Tibial nerve (tissue), 4 donors: ENCODE results near the gene NPHP3. TPM values are rescaled to one million over a fixed set of nuclear protein-coding genes. Genes with fewer than 3 reads are reported as not detected.

Experiments used
- DNase-seq, 2 donors: peaks; one replicate each; pipeline ENCODE4 v3.0.0-alpha.2; 2019; ENCODE audit warnings: low spot score in 2 of 2
- H3K27ac ChIP-seq, 4 donors: fragments of 200-600 bp; sonication (generic) in 3 of 4; one replicate each; pipeline ENCODE4 v1.5.1; 2017 to 2019; ENCODE audit warnings: mild to moderate bottlenecking in 1 of 4
- H3K27me3 ChIP-seq, 2 donors: fragments of 200-600 bp; sonication (generic) in 1 of 2; one replicate each; pipeline versions ENCODE4 v1.5.1 to v1.6.0; 2017 to 2019
- H3K36me3 ChIP-seq, 3 donors: fragments of 200-600 bp; sonication (generic); one replicate each; pipeline ENCODE4 v1.5.1; 2018 to 2019
- H3K4me1 ChIP-seq, 4 donors: fragments of 200-600 bp; sonication (generic) in 3 of 4; one replicate each; pipeline ENCODE4 v1.5.1; 2017 to 2019
- H3K4me3 ChIP-seq, 4 donors: fragments of 200-600 bp; sonication (generic) in 3 of 4; one replicate each; pipeline ENCODE4 v1.5.1; 2017 to 2019; ENCODE audit warnings: mild to moderate bottlenecking in 1 of 4, moderate library complexity in 1 of 4
- H3K9me3 ChIP-seq, 4 donors: fragments of 200-600 bp; sonication (generic) in 3 of 4; one replicate each; pipeline ENCODE4 v1.5.1; 2017 to 2019
- CTCF ChIP-seq, 5 experiments: fragments of 200-600 bp in 3 of 5; fragments of 450-650 bp in 2 of 5; sonication (generic) in 3 of 5; IDR thresholded peaks; one replicate each; pipeline ENCODE4 v1.5.1; 2016 to 2019; ENCODE audit warnings: antibody characterized with exemption in 5 of 5, mild to moderate bottlenecking in 3 of 5, moderate library complexity in 2 of 5
- EP300 ChIP-seq, 2 donors: sonication (generic); formaldehyde crosslinking; IDR thresholded peaks; one replicate each; pipeline ENCODE4 v1.6.1; 2017; ENCODE audit warnings: antibody characterized with exemption in 2 of 2, mild to moderate bottlenecking in 1 of 2
- POLR2A ChIP-seq, 2 donors: fragments of 450-650 bp; IDR thresholded peaks; one replicate each; pipeline ENCODE4 v1.6.1; 2017; ENCODE audit warnings: antibody characterized with exemption in 2 of 2, mild to moderate bottlenecking in 2 of 2, moderate library complexity in 2 of 2
- WGBS, 2 donors: methylation state at CpG; one replicate each; pipeline ENCODE4 v1.1.5; 2018; 5-methylcytosine and 5-hydroxymethylcytosine counted together
- total RNA-seq, 4 donors: library from RNA; depleted of rRNA; stranded (reverse); fragments of >200 nt; gene quantifications; one replicate each; pipeline ENCODE4 v1.1.0, GENCODE V29; 2016

NPHP3 gene
- total RNA-seq, 4 donors from 2014 or later = 52.2 to 92.9 (median 69.4) TPM

- no peak for TF ChIP-seq CTCF (IDR thresholded peaks at IDR 0.05)
- no peak for TF ChIP-seq EP300 (IDR thresholded peaks at IDR 0.05)
- no peak for TF ChIP-seq POLR2A (IDR thresholded peaks at IDR 0.05)
These were observed 60.0 kb downstream of the NPHP3 start for GRCh38 chr3:132662212-132662611.

GRCh38 chr3:132661101-132661500, 61.1 kb downstream of the NPHP3 start:
- no peak for TF ChIP-seq POLR2A (IDR thresholded peaks at IDR 0.05)
- no peak for TF ChIP-seq CTCF (IDR thresholded peaks at IDR 0.05)
- no peak for TF ChIP-seq EP300 (IDR thresholded peaks at IDR 0.05)
- Histone ChIP-seq H3K36me3 (peaks cover 0 to under 1% (median 0%) of the 10 kb centered on the region in 3 donors), H3K9me3 (no peaks in the 10 kb centered on the region), H3K27ac (peak overlapping the region in 3 of 4 donors; percentile 87 to 96 (median 96)), H3K27me3 (no peaks in the 10 kb centered on the region), H3K4me3 (peak overlapping the region; percentile 66 to 92 (median 80)), H3K4me1 (peaks cover 0 to 49% (median 16%) of the 10 kb centered on the region in 4 donors)
- WGBS, 2 donors = 15 to 19% methylated on average over 8 of the region's 8 CpGs
- no peak for DNase-seq

More at GRCh38 chr3:132662212-132662611, 60.0 kb downstream of the NPHP3 start:
- no peak overlapping the region for H3K4me3 ChIP-seq
- no peaks in the 10 kb centered on the region for H3K9me3 ChIP-seq
- peaks cover 0 to 49% (median 16%) of the 10 kb centered on the region in 4 donors for H3K4me1 ChIP-seq
- peaks cover 0 to 11% (median 0%) of the 10 kb centered on the region in 3 donors for H3K36me3 ChIP-seq
- H3K27ac ChIP-seq = no peak overlapping the region
- DNase-seq = no peak
- H3K27me3 ChIP-seq = no peaks in the 10 kb centered on the region

- 0 to 4% methylated on average over 5 of the region's 5 CpGs for WGBS, 2 donors
- Histone ChIP-seq H3K36me3 (no peaks in the 10 kb centered on the region), H3K4me1 (peaks cover 0 to 49% (median 16%) of the 10 kb centered on the region in 4 donors), H3K27ac (peak overlapping the region; percentile 81 to 96 (median 92)), H3K9me3 (no peaks in the 10 kb centered on the region), H3K4me3 (peak overlapping the region; percentile 66 to 92 (median 80)), H3K27me3 (no peaks in the 10 kb centered on the region)
- no peak for TF ChIP-seq EP300 (IDR thresholded peaks at IDR 0.05)
- no peak for TF ChIP-seq CTCF (IDR thresholded peaks at IDR 0.05)
- no peak for TF ChIP-seq POLR2A (IDR thresholded peaks at IDR 0.05)
- DNase-seq = peak in 1 of 2 donors; percentile 10
These were observed 61.5 kb downstream of the NPHP3 start for GRCh38 chr3:132660811-132661070.

GRCh38 chr3:132660052-132660810, 62.0 kb downstream of the NPHP3 start, which contains the start of gene UBA5:
Gene UBA5 (plus strand): TSS chr3:132660329. CDS start chr3:132660538, 209 bp downstream.
- Histone ChIP-seq H3K4me1 (peaks cover 0 to 45% (median 16%) of the 10 kb centered on the region in 4 donors), H3K27ac (peak within 1 kb of the TSS; percentile 81 to 96 (median 92)), H3K9me3 (no peaks in the 10 kb centered on the region), H3K4me3 (peak within 1 kb of the TSS; percentile 66 to 92 (median 80)), H3K36me3 (no peaks in the 10 kb centered on the region), H3K27me3 (no peaks in the 10 kb centered on the region)
- WGBS, 2 donors = 0 to 1% methylated on average over 51 of the region's 64 CpGs
- peak; percentile 28 to 48 for DNase-seq
- TF ChIP-seq CTCF (IDR thresholded peaks at IDR 0.05) (no peak), POLR2A (IDR thresholded peaks at IDR 0.05) (no peak), EP300 (IDR thresholded peaks at IDR 0.05) (peak in 1 of 2 donors; percentile 55)

- H3K4me3 ChIP-seq = peak within 1 kb of the TSS; percentile 66 to 92 (median 80)
- peak; percentile 44 to 56 for DNase-seq
- no peaks in the 10 kb centered on the region for H3K27me3 ChIP-seq
- H3K9me3 ChIP-seq = no peaks in the 10 kb centered on the region
- no peaks in the 10 kb centered on the region for H3K36me3 ChIP-seq
- 0% methylated on average over 16 to 34 of the region's 34 CpGs for WGBS, 2 donors
- H3K4me1 ChIP-seq = peaks cover 0 to 42% (median 16%) of the 10 kb centered on the region in 4 donors
- TF ChIP-seq POLR2A (IDR thresholded peaks at IDR 0.05) (peak in 1 of 2 donors; percentile 67), CTCF (IDR thresholded peaks at IDR 0.05) (peak; percentile 59 to 81 (median 66)), EP300 (IDR thresholded peaks at IDR 0.05) (peak in 1 of 2 donors; percentile 68)
- H3K27ac ChIP-seq = peak within 1 kb of the TSS; percentile 81 to 96 (median 92)
These were observed 62.7 kb downstream of the NPHP3 start, which contains the start of gene ACAD11 for GRCh38 chr3:132659365-132660051. Gene ACAD11 (minus strand): TSS chr3:132659809. CDS start chr3:132659751, 58 bp downstream.
